Loucy (cell line): ENCODE results near the gene CELF2.

ENCODE experiments used
- H2AFZ ChIP-seq: fragments of 200-600 bp; sonication (generic); 2 replicates; pipeline ENCODE4 v1.6.0; 2016; ENCODE audit warnings: antibody characterized with exemption, mild to moderate bottlenecking, low read length, moderate library complexity
- H3F3A ChIP-seq: fragments of 200-600 bp; 2 replicates; pipeline ENCODE4 v1.6.0; 2016; ENCODE audit warnings: antibody characterized with exemption, low read depth, mild to moderate bottlenecking
- H3K27me3 ChIP-seq: fragments of 200-600 bp; sonication (generic); 2 replicates; pipeline ENCODE4 v1.6.1; 2014; ENCODE audit warnings: low read length, mild to moderate bottlenecking; ENCODE audit not compliant: insufficient read depth, poor library complexity, severe bottlenecking
- H3K36me3 ChIP-seq: fragments of 200-600 bp; sonication (generic); 2 replicates; pipeline ENCODE4 v1.6.1; 2016; ENCODE audit warnings: low read length; ENCODE audit not compliant: insufficient read depth
- H3K4me1 ChIP-seq: fragments of 200-600 bp; sonication (generic); 2 replicates; pipeline ENCODE4 v1.5.1; 2014; ENCODE audit warnings: low read length, mild to moderate bottlenecking; ENCODE audit not compliant: insufficient read depth, poor library complexity, severe bottlenecking
- H3K4me2 ChIP-seq: fragments of 200-600 bp; sonication (generic); 2 replicates; pipeline ENCODE4 v1.6.0; 2014; ENCODE audit warnings: antibody characterized with exemption, low read length, low read depth, mild to moderate bottlenecking; ENCODE audit not compliant: poor library complexity, severe bottlenecking
- H3K4me3 ChIP-seq: fragments of 200-600 bp; sonication (generic); 2 replicates; pipeline ENCODE4 v1.5.1; 2014; ENCODE audit warnings: low read length, mild to moderate bottlenecking, mixed read lengths; ENCODE audit not compliant: poor library complexity, severe bottlenecking
- H3K79me2 ChIP-seq: fragments of 200-600 bp; sonication (generic); 2 replicates; pipeline ENCODE4 v1.6.1; 2014; ENCODE audit warnings: low read length; ENCODE audit not compliant: insufficient read depth
- H3K9ac ChIP-seq: fragments of 200-600 bp; sonication (generic); 2 replicates; pipeline ENCODE4 v1.6.0; 2014; ENCODE audit warnings: mild to moderate bottlenecking, low read depth, low read length, moderate library complexity; ENCODE audit not compliant: poor library complexity, severe bottlenecking
- H3K9me2 ChIP-seq: fragments of 200-600 bp; sonication (generic); replicated peaks from 2 replicates; pipeline ENCODE4 v1.6.1; 2016; ENCODE audit warnings: low read depth, low read length, mixed read lengths
- H3K9me3 ChIP-seq: fragments of 200-600 bp; sonication (generic); 2 replicates; pipeline ENCODE4 v1.6.1; 2014; ENCODE audit warnings: mild to moderate bottlenecking, antibody characterized with exemption, low read length, low read depth; ENCODE audit not compliant: insufficient read depth
- H4K20me1 ChIP-seq: fragments of 200-600 bp; sonication (generic); 2 replicates; pipeline ENCODE4 v1.6.0; 2014; ENCODE audit warnings: antibody characterized with exemption, low read length, mild to moderate bottlenecking; ENCODE audit not compliant: insufficient read depth, poor library complexity, severe bottlenecking
- EZH2phosphoT487 ChIP-seq: fragments of 200-600 bp; IDR thresholded peaks from 2 replicates; pipeline ENCODE4 v1.6.1; 2018; ENCODE audit warnings: antibody characterized with exemption, mild to moderate bottlenecking, moderate library complexity, borderline replicate concordance
- TF ChIP-seq, protein P1 (sequence below): fragments of 200-600 bp; sonication (generic); conservative IDR thresholded peaks from 2 replicates; pipeline ENCODE4 v1.5.1; 2014; ENCODE audit warnings: mild to moderate bottlenecking, antibody characterized with exemption, low read length

Gene CELF2

GRCh38 chr10:11002485-11002884 is 15.2 kb upstream of the CELF2 start:
- no peaks in the 10 kb centered on the region for H3K27me3 ChIP-seq
- TF ChIP-seq, protein P1, sequence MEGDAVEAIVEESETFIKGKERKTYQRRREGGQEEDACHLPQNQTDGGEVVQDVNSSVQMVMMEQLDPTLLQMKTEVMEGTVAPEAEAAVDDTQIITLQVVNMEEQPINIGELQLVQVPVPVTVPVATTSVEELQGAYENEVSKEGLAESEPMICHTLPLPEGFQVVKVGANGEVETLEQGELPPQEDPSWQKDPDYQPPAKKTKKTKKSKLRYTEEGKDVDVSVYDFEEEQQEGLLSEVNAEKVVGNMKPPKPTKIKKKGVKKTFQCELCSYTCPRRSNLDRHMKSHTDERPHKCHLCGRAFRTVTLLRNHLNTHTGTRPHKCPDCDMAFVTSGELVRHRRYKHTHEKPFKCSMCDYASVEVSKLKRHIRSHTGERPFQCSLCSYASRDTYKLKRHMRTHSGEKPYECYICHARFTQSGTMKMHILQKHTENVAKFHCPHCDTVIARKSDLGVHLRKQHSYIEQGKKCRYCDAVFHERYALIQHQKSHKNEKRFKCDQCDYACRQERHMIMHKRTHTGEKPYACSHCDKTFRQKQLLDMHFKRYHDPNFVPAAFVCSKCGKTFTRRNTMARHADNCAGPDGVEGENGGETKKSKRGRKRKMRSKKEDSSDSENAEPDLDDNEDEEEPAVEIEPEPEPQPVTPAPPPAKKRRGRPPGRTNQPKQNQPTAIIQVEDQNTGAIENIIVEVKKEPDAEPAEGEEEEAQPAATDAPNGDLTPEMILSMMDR = no peak
- TF ChIP-seq EZH2phosphoT487 = no peak
- H2AFZ ChIP-seq = no peak overlapping the region
- no peak overlapping the region for H3K4me3 ChIP-seq
- H3K9me3 ChIP-seq = no peaks in the 10 kb centered on the region
- H4K20me1 ChIP-seq = no peaks in the 10 kb centered on the region
- H3K9me2 ChIP-seq = no peaks in the 10 kb centered on the region
- H3K4me2 ChIP-seq = no peak overlapping the region
- no peak overlapping the region for H3K9ac ChIP-seq
- H3K79me2 ChIP-seq = no peaks in the 10 kb centered on the region
- no peaks in the 10 kb centered on the region for H3K4me1 ChIP-seq
- H3K36me3 ChIP-seq = no peaks in the 10 kb centered on the region
- H3F3A ChIP-seq = no peaks in the 10 kb centered on the region

DNA sequence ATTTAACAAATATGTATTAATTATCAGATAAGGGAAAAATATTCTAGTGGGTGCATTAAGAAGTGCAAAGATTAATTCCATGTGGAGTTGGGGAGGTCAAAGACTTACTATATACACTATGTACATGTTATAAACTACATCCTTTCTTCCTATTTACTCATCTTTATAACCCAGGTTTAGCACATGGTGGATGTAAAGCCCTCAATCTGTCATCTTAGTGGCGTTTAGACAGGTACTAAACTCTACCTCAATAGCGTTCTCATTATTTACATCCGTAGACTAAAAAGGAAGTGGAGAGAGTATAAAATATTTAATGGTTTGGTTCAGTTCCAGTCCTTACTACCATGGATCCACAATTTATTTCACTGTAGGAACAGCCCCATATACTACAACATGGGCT is 14.8 kb upstream of the CELF2 start:
- H4K20me1 ChIP-seq = no peaks in the 10 kb centered on the region
- H3K36me3 ChIP-seq = no peaks in the 10 kb centered on the region
- no peaks in the 10 kb centered on the region for H3K9me2 ChIP-seq
- H3K9me3 ChIP-seq = no peaks in the 10 kb centered on the region
- no peak overlapping the region for H2AFZ ChIP-seq
- H3K27me3 ChIP-seq = no peaks in the 10 kb centered on the region
- no peaks in the 10 kb centered on the region for H3K79me2 ChIP-seq
- no peaks in the 10 kb centered on the region for H3K4me1 ChIP-seq
- no peaks in the 10 kb centered on the region for H3F3A ChIP-seq
- no peak overlapping the region for H3K4me3 ChIP-seq
- H3K9ac ChIP-seq = no peak overlapping the region
- no peak for TF ChIP-seq EZH2phosphoT487
- TF ChIP-seq, protein P1 = no peak
- H3K4me2 ChIP-seq = no peak overlapping the region

DNA sequence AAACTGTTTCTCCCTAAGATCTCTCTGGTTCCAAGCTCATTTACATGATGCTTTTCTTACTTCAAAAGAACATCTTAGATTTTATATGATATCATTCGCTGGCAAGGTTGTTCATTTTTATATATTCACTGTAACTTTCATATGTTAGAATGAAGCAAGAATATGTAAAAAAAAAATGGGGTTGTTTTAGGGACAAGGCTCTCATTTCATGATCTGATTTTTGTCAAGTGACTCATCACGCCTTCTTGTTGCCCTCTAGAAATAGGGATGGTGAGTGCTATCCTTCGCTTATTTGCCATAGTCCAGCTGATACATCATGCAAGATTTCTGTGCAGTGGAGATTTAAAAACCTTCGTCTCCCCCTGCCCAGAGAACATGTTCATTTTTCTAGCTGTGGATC is 14.0 kb upstream of the CELF2 start:
- Histone ChIP-seq H3K9me3 (no peaks in the 10 kb centered on the region), H3K4me3 (no peak overlapping the region), H3K4me1 (no peaks in the 10 kb centered on the region), H3K4me2 (no peak overlapping the region), H3K9me2 (no peaks in the 10 kb centered on the region), H2AFZ (no peak overlapping the region), H3K79me2 (no peaks in the 10 kb centered on the region), H4K20me1 (no peaks in the 10 kb centered on the region), H3K36me3 (no peaks in the 10 kb centered on the region), H3K9ac (no peak overlapping the region), H3K27me3 (no peaks in the 10 kb centered on the region), H3F3A (no peaks in the 10 kb centered on the region)
- TF ChIP-seq, protein P1 = no peak
- TF ChIP-seq EZH2phosphoT487 = no peak
